ENCODE data around the gene TEKT3. TPM values are rescaled to one million over a fixed set of nuclear protein-coding genes. Genes with fewer than 3 reads are reported as not detected.
A peak's percentile ranks its signal among the peaks of the same experiment; 100 is the strongest.

TEKT3 gene
- total RNA-seq, 6 donors from 2014 or later: 0.64 to 4.1 (median 1.8) TPM; not detected in 1

- DNase-seq: no peak
- peaks cover 3 to 23% (median 9%) of the 10 kb centered on the region in 4 donors for H3K4me1 ChIP-seq
- H3K9me3 ChIP-seq: no peaks in the 10 kb centered on the region
- ATAC-seq (ENCODE audit: low FRiP score in 2 of 2): no peak
- no peak for TF ChIP-seq POLR2A (IDR thresholded peaks at IDR 0.05)
- TF ChIP-seq POLR2AphosphoS5 (IDR thresholded peaks at IDR 0.05): no peak
- TF ChIP-seq EP300 (IDR thresholded peaks at IDR 0.05): no peak
- no peak for TF ChIP-seq CTCF (IDR thresholded peaks at IDR 0.05)
- no peaks in the 10 kb centered on the region for H3K27me3 ChIP-seq
- 25 to 45% methylated on average over 1 of the region's 1 CpG for WGBS, 2 donors
- H3K27ac ChIP-seq: no peak overlapping the region
- no peaks in the 10 kb centered on the region for H3K36me3 ChIP-seq
- no peak overlapping the region for H3K4me3 ChIP-seq
Measured at GRCh38 chr17:15268461-15268860, 72.9 kb downstream of the TEKT3 start.

GRCh38 chr17:15267996-15268395 lies 73.4 kb downstream of the TEKT3 start:
- H3K9me3 ChIP-seq: no peaks in the 10 kb centered on the region
- H3K27me3 ChIP-seq: no peaks in the 10 kb centered on the region
- peaks cover 3 to 23% (median 11%) of the 10 kb centered on the region in 4 donors for H3K4me1 ChIP-seq
- no peak overlapping the region for H3K4me3 ChIP-seq
- no peak overlapping the region for H3K27ac ChIP-seq
- no peaks in the 10 kb centered on the region for H3K36me3 ChIP-seq
- no peak for TF ChIP-seq CTCF (IDR thresholded peaks at IDR 0.05)
- no peak for TF ChIP-seq EP300 (IDR thresholded peaks at IDR 0.05)
- TF ChIP-seq POLR2A (IDR thresholded peaks at IDR 0.05): no peak
- TF ChIP-seq POLR2AphosphoS5 (IDR thresholded peaks at IDR 0.05): no peak
- DNase-seq: no peak
- no peak for ATAC-seq (ENCODE audit: low FRiP score in 2 of 2)
- 73 to 85% methylated on average over 3 of the region's 3 CpGs for WGBS, 2 donors

GRCh38 chr17:15266325-15267125 lies 74.9 kb downstream of the TEKT3 start:
- ATAC-seq (ENCODE audit: low FRiP score in 2 of 2) (no peak), DNase-seq (no peak)
- no peaks in the 10 kb centered on the region for H3K9me3 ChIP-seq
- WGBS, 2 donors: 85 to 88% methylated on average over 13 of the region's 13 CpGs
- TF ChIP-seq CTCF (IDR thresholded peaks at IDR 0.05): no peak
- no peak for TF ChIP-seq POLR2AphosphoS5 (IDR thresholded peaks at IDR 0.05)
- no peak for TF ChIP-seq EP300 (IDR thresholded peaks at IDR 0.05)
- no peak for TF ChIP-seq POLR2A (IDR thresholded peaks at IDR 0.05)
- H3K36me3 ChIP-seq: no peaks in the 10 kb centered on the region
- no peak overlapping the region for H3K27ac ChIP-seq
- H3K4me1 ChIP-seq: peaks cover 0 to 28% (median 21%) of the 10 kb centered on the region in 4 donors
- H3K27me3 ChIP-seq: no peaks in the 10 kb centered on the region
- H3K4me3 ChIP-seq: no peak overlapping the region

GRCh38 chr17:15265131-15265530 lies 76.3 kb downstream of the TEKT3 start, which contains the start of gene PMP22:
Gene PMP22 (minus strand): TSS chr17:15265326. CDS start chr17:15260727, 4,599 bp downstream.
- peaks cover 1 to 42% (median 28%) of the 10 kb centered on the region in 4 donors for H3K4me1 ChIP-seq
- H3K4me3 ChIP-seq: peak within 1 kb of the TSS in 3 of 4 donors; percentile 14 to 71 (median 17)
- no peaks in the 10 kb centered on the region for H3K9me3 ChIP-seq
- ATAC-seq (ENCODE audit: low FRiP score in 2 of 2): no peak
- peak within 1 kb of the TSS in 3 of 4 donors; percentile 0 to 33 (median 31) for H3K27ac ChIP-seq
- H3K27me3 ChIP-seq: no peaks in the 10 kb centered on the region
- H3K36me3 ChIP-seq: no peaks in the 10 kb centered on the region
- DNase-seq: no peak
- TF ChIP-seq POLR2AphosphoS5 (IDR thresholded peaks at IDR 0.05) (no peak), POLR2A (IDR thresholded peaks at IDR 0.05) (no peak), EP300 (IDR thresholded peaks at IDR 0.05) (no peak), CTCF (IDR thresholded peaks at IDR 0.05) (no peak)
- WGBS, 2 donors: 33 to 74% methylated on average over 4 to 6 of the region's 6 CpGs
